ENCODE results near the gene CGREF1.
"Not testable (repeated sequence)": the region's sequence is repeated elsewhere in the genome, so short reads cannot be mapped to it uniquely, and the experiment has no call there.

Gene CGREF1

DNA sequence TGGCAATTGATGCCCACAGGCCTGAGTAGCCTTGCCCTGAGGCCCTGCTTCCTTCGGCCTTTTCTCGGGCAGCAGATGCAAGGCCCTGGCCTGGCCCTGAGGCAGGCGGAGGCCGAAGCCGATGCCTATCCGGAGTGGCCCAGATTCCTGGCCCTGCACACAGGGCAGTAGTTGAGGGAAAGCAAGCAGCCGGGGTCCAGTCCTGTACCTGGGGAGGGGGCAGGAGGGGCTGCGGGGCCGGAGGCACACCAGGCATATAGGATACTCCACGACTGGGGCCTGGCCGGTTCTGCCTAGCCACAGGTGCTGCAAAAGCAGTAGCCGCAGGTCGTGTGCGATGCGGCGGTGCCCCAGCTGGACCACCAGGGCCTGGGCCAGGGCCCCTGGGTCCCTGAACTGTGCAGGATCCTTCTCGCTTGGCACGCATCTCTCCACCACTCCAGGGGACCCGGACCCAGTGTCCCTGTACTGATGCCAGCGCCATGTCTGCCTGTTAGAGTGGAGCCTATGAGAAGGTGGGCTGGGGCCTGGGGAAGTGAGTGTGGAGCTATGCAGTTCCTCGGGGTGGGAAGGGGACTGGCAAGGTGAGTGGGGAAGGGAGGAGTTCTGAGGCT is 18.5 kb upstream of the CGREF1 start:
- DNase-seq (ENCODE audit: low read depth in 2 of 3, low spot score in 2 of 3), result no peak

- DNase-seq (ENCODE audit: low read depth in 2 of 3, low spot score in 2 of 3), result no peak
Measured at GRCh38 chr2:27136751-27137150, 17.8 kb upstream of the CGREF1 start.

DNA sequence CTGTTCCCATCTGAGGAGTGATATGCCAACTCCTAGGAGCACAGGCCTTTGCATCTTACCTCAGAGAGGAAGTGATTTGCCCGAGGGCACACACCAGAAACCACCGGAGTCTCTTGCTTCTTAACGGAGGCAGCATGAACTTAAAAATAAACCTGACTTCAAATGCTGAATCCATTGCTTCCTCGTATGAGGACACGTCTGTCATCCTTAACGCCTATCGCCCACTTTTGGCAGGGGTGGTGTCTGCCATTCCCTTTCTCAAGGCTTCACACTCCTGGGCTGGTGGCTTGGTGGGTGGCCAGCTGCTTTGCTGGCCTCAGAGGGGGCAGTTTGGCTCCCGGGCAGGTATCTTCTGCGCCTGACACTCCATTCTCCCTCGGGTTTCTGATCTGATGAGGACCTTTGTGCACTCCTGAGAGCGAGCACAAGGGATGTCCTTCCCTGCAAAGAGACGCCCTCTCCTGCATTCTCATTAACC is 16.6 kb upstream of the CGREF1 start:
- no peak for DNase-seq (ENCODE audit: low read depth in 2 of 3, low spot score in 2 of 3)

GRCh38 chr2:27134781-27135477 is 16.0 kb upstream of the CGREF1 start:
- DNase-seq (ENCODE audit: low read depth in 2 of 3, low spot score in 2 of 3), result no peak

DNA sequence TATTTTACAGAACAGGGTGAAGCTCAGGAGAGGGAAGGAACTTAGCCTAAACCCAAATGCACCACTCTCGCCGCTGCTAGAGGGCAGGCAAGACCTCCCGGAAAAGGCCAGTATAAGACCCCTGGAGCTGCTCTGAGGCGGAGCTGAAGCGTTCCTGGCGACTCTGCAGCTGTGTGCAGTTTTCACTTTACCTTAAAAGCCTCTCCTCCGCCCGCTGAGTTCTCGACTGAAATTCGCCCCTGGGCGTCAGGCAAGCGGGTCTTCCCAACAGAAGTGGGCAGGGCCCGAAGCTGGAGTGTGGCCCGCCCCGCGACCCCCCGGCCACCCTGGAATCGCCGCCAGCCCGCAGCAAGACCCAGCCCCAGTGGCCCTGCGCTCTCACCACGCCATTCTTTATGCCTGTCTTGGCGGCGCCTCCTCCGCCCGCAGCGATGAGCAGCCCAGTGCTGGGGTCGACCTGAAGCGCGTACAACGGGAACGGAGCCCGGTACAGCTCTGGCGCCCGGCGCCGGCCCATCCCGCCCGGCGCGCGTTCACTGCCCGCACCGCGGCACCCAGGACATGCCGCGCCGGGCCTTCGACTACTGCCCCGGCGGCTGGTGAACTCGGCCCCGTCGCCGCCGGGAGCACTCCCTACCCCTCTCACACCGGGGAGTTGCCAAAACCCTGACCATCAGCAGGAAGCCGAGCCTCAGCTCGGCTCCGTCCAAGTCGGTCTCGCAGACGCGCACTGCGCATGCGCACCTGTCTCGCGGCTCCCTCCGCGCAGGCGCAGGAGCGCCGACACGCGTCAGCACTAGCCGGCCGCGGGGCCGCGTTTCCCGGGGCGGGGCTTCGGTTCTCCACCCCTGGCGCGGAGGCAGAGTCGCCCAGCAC is 15.2 kb upstream of the CGREF1 start, which contains the start of gene PREB:
Gene PREB (minus strand): TSS at position 732 of the 876 bp plus-strand sequence. CDS start 215 bp downstream, at position 517.
- DNase-seq (ENCODE audit: low read depth in 2 of 3, low spot score in 2 of 3), result peak; percentile 96 to 99 (median 98)

GRCh38 chr2:27133195-27133875 is 14.4 kb upstream of the CGREF1 start:
- no peak for DNase-seq (ENCODE audit: low read depth in 2 of 3, low spot score in 2 of 3)

GRCh38 chr2:27131429-27131828 is 12.5 kb upstream of the CGREF1 start:
- no peak for DNase-seq (ENCODE audit: low read depth in 2 of 3, low spot score in 2 of 3)

GRCh38 chr2:27130396-27130795 is 11.5 kb upstream of the CGREF1 start:
- no peak for DNase-seq (ENCODE audit: low read depth in 2 of 3, low spot score in 2 of 3)

GRCh38 chr2:27128668-27129571 is 10.0 kb upstream of the CGREF1 start:
- DNase-seq (ENCODE audit: low read depth in 2 of 3, low spot score in 2 of 3), result no peak

DNA sequence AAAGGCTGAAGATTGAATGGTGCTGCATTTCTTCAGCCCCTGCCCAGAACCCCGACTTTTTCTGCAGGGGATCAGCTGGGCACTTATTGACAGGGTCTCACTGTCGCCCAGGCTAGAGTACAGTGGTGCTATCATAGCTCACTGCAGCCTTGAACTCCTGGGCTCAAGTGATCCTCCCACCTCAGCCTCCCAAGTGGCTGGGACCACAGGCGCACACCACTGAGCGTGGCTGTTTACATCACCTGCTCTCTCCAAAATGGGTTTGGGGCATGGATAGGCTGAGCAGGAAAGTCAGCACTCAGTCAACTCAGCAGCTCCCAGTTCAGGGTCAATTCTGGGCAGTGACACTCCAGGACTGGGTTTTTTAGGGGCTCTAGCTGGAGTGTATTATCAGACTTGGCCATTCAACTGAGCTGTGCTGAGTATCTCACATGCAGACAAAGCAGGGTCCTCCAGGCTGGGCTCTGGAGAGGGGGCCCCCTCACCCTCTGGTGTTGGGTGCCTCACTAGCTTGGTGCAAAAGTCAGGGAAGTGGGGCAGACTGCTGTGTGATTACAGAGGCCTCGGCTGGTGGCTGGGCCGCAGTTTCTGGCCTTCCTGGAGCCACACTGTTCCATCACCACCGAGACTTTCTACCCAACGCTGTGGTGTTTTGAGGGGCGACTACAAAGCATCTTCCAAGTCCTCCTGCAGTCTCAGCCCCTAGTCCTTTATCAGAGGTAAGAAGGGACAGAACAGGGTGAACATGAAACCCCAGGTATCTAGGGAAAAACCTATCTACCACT is 9.1 kb upstream of the CGREF1 start:
- DNase-seq (ENCODE audit: low read depth in 2 of 3, low spot score in 2 of 3), result no peak

- no peak for DNase-seq (ENCODE audit: low read depth in 2 of 3, low spot score in 2 of 3)
Measured at GRCh38 chr2:27126252-27126710, 7.4 kb upstream of the CGREF1 start.

GRCh38 chr2:27125104-27125503 is 6.2 kb upstream of the CGREF1 start:
- no peak for DNase-seq (ENCODE audit: low read depth in 2 of 3, low spot score in 2 of 3)

- peak in 2 of 3 experiments; percentile 30 to 42 for DNase-seq (ENCODE audit: low read depth in 2 of 3, low spot score in 2 of 3)
Measured at GRCh38 chr2:27123302-27124150, 4.6 kb upstream of the CGREF1 start, which contains the start of gene ABHD1. Gene ABHD1 (plus strand): TSS chr2:27123815. CDS start chr2:27123949, 134 bp downstream.

- DNase-seq (ENCODE audit: low read depth in 2 of 3, low spot score in 2 of 3), result no peak
Measured at GRCh38 chr2:27122791-27123190, 3.9 kb upstream of the CGREF1 start.

- DNase-seq (ENCODE audit: low read depth in 2 of 3, low spot score in 2 of 3), result no peak
Measured at GRCh38 chr2:27121906-27122305, 3.0 kb upstream of the CGREF1 start.

- not testable (repeated sequence) for DNase-seq (ENCODE audit: low read depth in 2 of 3, low spot score in 2 of 3)
Measured at GRCh38 chr2:27119330-27119670, 372 bp upstream of the CGREF1 start.

- DNase-seq (ENCODE audit: low read depth in 2 of 3, low spot score in 2 of 3), result no peak
Measured at GRCh38 chr2:27117995-27118524, 868 bp downstream of the CGREF1 start.

- no peak for DNase-seq (ENCODE audit: low read depth in 2 of 3, low spot score in 2 of 3)
Measured at GRCh38 chr2:27115519-27115918, 3.4 kb downstream of the CGREF1 start.

All from activated CD8-positive, alpha-beta memory T cell treated with anti-CD3 and anti-CD28 coated beads for 48 hours (primary cell).